ENCODE data around the gene MYO3B. TPM values are rescaled to one million over a fixed set of nuclear protein-coding genes. Genes with fewer than 3 reads are reported as not detected.

Gene MYO3B
- total RNA-seq, 2 donors from 2014 or later: 5.2 to 10.9 TPM

- H3K27me3 ChIP-seq (ENCODE audit: control insufficient read depth, insufficient read depth, low read length, poor library complexity, severe bottlenecking): no peaks in the 10 kb centered on the region
- no peaks in the 10 kb centered on the region for H3K4me1 ChIP-seq (ENCODE audit: control insufficient read depth, insufficient read depth, low read length)
- H3K9me3 ChIP-seq (ENCODE audit: control insufficient read depth, low read length): no peaks in the 10 kb centered on the region
- 60 to 100% methylated on average over 1 to 5 of the region's 5 CpGs for WGBS, 2 experiments (ENCODE audit: insufficient coverage in 1 of 2, insufficient read length in 1 of 2)
- TF ChIP-seq CTCF (conservative IDR thresholded peaks at IDR 0.05): no peak
- Mint-ChIP-seq H3K27ac (no peak overlapping the region), H3K27me3 (ENCODE audit: insufficient read depth) (no peaks in the 10 kb centered on the region), H3K9me3 (no peaks in the 10 kb centered on the region), H3K36me3 (ENCODE audit: low read depth) (no peaks in the 10 kb centered on the region), H3K4me1 (peaks cover 17% of the 10 kb centered on the region), H3K4me3 (no peak overlapping the region)
- H3K9ac ChIP-seq (ENCODE audit: extremely low read depth, low read length, poor library complexity, severe bottlenecking): no peak overlapping the region
- H3K36me3 ChIP-seq (ENCODE audit: control insufficient read depth, insufficient read depth, low read length): no peaks in the 10 kb centered on the region
- H3K27ac ChIP-seq (ENCODE audit: low read depth, low read length): no peak overlapping the region
- no peak overlapping the region for H3K4me3 ChIP-seq (ENCODE audit: low read length)
- DNase-seq: no peak
Observed at GRCh38 chr2:170310876-170311502, 133.0 kb downstream of the MYO3B start.

GRCh38 chr2:170313347-170313991, 135.5 kb downstream of the MYO3B start:
- peaks cover 14% of the 10 kb centered on the region for H3K4me1 Mint-ChIP-seq

GRCh38 chr2:170313992-170314348, 136.0 kb downstream of the MYO3B start:
- H3K4me1 Mint-ChIP-seq: peaks cover 14% of the 10 kb centered on the region
- 86 to 91% methylated on average over 1 to 3 of the region's 3 CpGs for WGBS, 2 experiments (ENCODE audit: insufficient coverage in 1 of 2, insufficient read length in 1 of 2)
- H3K4me3 ChIP-seq (ENCODE audit: low read length): no peak overlapping the region
- no peaks in the 10 kb centered on the region for H3K27me3 Mint-ChIP-seq (ENCODE audit: insufficient read depth)
- no peak overlapping the region for H3K9ac ChIP-seq (ENCODE audit: extremely low read depth, low read length, poor library complexity, severe bottlenecking)
- H3K9me3 ChIP-seq (ENCODE audit: control insufficient read depth, low read length): peaks cover 5% of the 10 kb centered on the region
- no peak overlapping the region for H3K4me3 Mint-ChIP-seq
- H3K27ac Mint-ChIP-seq: no peak overlapping the region
- H3K27me3 ChIP-seq (ENCODE audit: control insufficient read depth, insufficient read depth, low read length, poor library complexity, severe bottlenecking): no peaks in the 10 kb centered on the region
- no peak for TF ChIP-seq CTCF (conservative IDR thresholded peaks at IDR 0.05)
- H3K9me3 Mint-ChIP-seq: peaks cover 6% of the 10 kb centered on the region
- no peaks in the 10 kb centered on the region for H3K4me1 ChIP-seq (ENCODE audit: control insufficient read depth, insufficient read depth, low read length)
- peak overlapping the region; percentile 80 for H3K27ac ChIP-seq (ENCODE audit: low read depth, low read length)
- peaks cover 2% of the 10 kb centered on the region for H3K36me3 Mint-ChIP-seq (ENCODE audit: low read depth)
- DNase-seq: no peak
- H3K36me3 ChIP-seq (ENCODE audit: control insufficient read depth, insufficient read depth, low read length): no peaks in the 10 kb centered on the region

More at GRCh38 chr2:170313347-170313991, 135.5 kb downstream of the MYO3B start:
- Histone ChIP-seq H3K4me3 (ENCODE audit: low read length) (no peak overlapping the region), H3K36me3 (ENCODE audit: control insufficient read depth, insufficient read depth, low read length) (no peaks in the 10 kb centered on the region), H3K4me1 (ENCODE audit: control insufficient read depth, insufficient read depth, low read length) (no peaks in the 10 kb centered on the region), H3K9ac (ENCODE audit: extremely low read depth, low read length, poor library complexity, severe bottlenecking) (no peak overlapping the region), H3K27ac (ENCODE audit: low read depth, low read length) (peak overlapping the region; percentile 80), H3K9me3 (ENCODE audit: control insufficient read depth, low read length) (no peaks in the 10 kb centered on the region), H3K27me3 (ENCODE audit: control insufficient read depth, insufficient read depth, low read length, poor library complexity, severe bottlenecking) (no peaks in the 10 kb centered on the region)
- TF ChIP-seq CTCF (conservative IDR thresholded peaks at IDR 0.05): no peak
- Mint-ChIP-seq H3K27me3 (ENCODE audit: insufficient read depth) (no peaks in the 10 kb centered on the region), H3K9me3 (peaks cover 3% of the 10 kb centered on the region), H3K4me3 (no peak overlapping the region), H3K36me3 (ENCODE audit: low read depth) (no peaks in the 10 kb centered on the region), H3K27ac (no peak overlapping the region)
- 40 to 84% methylated on average over 1 to 3 of the region's 3 CpGs for WGBS, 2 experiments (ENCODE audit: insufficient coverage in 1 of 2, insufficient read length in 1 of 2)
- no peak for DNase-seq
